HG03095 (cell line): ENCODE data around the gene DPH1.
A peak's percentile ranks its signal among the peaks of the same experiment; 100 is the strongest.

Source experiments
- ATAC-seq: cut with Tn5 transposase; IDR thresholded peaks from one replicate; pipeline ENCODE4 v1.9.1; 2021; ENCODE audit warnings: moderate library complexity; ENCODE audit not compliant: unreplicated experiment

Gene DPH1

GRCh38 chr17:2060681-2061440 is 30.9 kb downstream of the DPH1 start:
- no peak for ATAC-seq

GRCh38 chr17:2061441-2061958 is 31.5 kb downstream of the DPH1 start:
- no peak for ATAC-seq

- ATAC-seq = no peak
These were observed 32.7 kb downstream of the DPH1 start for GRCh38 chr17:2062571-2063183.

- no peak for ATAC-seq
These were observed 33.6 kb downstream of the DPH1 start for GRCh38 chr17:2063261-2064146.

GRCh38 chr17:2064147-2064489 is 34.2 kb downstream of the DPH1 start:
- no peak for ATAC-seq

- no peak for ATAC-seq
These were observed 34.6 kb downstream of the DPH1 start for GRCh38 chr17:2064520-2064971.

GRCh38 chr17:2064980-2065785 is 35.2 kb downstream of the DPH1 start:
- ATAC-seq = no peak

- no peak for ATAC-seq
These were observed 36.0 kb downstream of the DPH1 start for GRCh38 chr17:2065949-2066400.

- no peak for ATAC-seq
These were observed 37.2 kb downstream of the DPH1 start for GRCh38 chr17:2067048-2067561.

- no peak for ATAC-seq
These were observed 37.7 kb downstream of the DPH1 start for GRCh38 chr17:2067608-2068024.

- ATAC-seq = no peak
These were observed 38.1 kb downstream of the DPH1 start for GRCh38 chr17:2068031-2068518.

GRCh38 chr17:2068519-2069051 is 38.6 kb downstream of the DPH1 start:
- ATAC-seq = no peak

GRCh38 chr17:2070241-2071023 is 40.5 kb downstream of the DPH1 start:
- peak; percentile 55 for ATAC-seq

GRCh38 chr17:2071024-2071385 is 41.1 kb downstream of the DPH1 start:
- ATAC-seq = no peak

- ATAC-seq = no peak
These were observed 41.7 kb downstream of the DPH1 start for GRCh38 chr17:2071455-2072281.

- ATAC-seq = no peak
These were observed 45.0 kb downstream of the DPH1 start for GRCh38 chr17:2074919-2075318.

- ATAC-seq = no peak
These were observed 45.6 kb downstream of the DPH1 start for GRCh38 chr17:2075336-2076086.
